HepG2 (cell line): Measurements from ENCODE around the gene GDF9. TPM values are rescaled to one million over a fixed set of nuclear protein-coding genes. Genes with fewer than 3 reads are reported as not detected.

Source experiments
- ATF1 ChIP-seq: IDR thresholded peaks from 2 replicates; pipeline ENCODE4 v1.6.1; 2016; ENCODE audit warnings: mild to moderate bottlenecking, control low read depth
- IRX3 ChIP-seq: sonication (generic); formaldehyde crosslinking; IDR thresholded peaks from 2 replicates; pipeline ENCODE4 v1.8.1; 2023; ENCODE audit warnings: mild to moderate bottlenecking, low read depth, missing genetic modification reagents, borderline replicate concordance
- KDM6A ChIP-seq: IDR thresholded peaks from 2 replicates; pipeline ENCODE4 v1.6.1; 2016; ENCODE audit warnings: low read depth
- KLF6 ChIP-seq: IDR thresholded peaks from 2 replicates; pipeline ENCODE4 v1.8.0; 2016; ENCODE audit warnings: missing biosample characterization, missing genetic modification reagents
- KMT2B ChIP-seq: IDR thresholded peaks from 2 replicates; pipeline ENCODE4 v1.6.1; 2016; ENCODE audit warnings: missing genetic modification reagents, missing compliant biosample characterization
- MEIS2 ChIP-seq: sonication (generic); formaldehyde crosslinking; IDR thresholded peaks from 2 replicates; pipeline ENCODE4 v1.9.0; 2021; ENCODE audit warnings: mild to moderate bottlenecking, missing genetic modification reagents
- RFXAP ChIP-seq: sonication (generic); formaldehyde crosslinking; IDR thresholded peaks from 2 replicates; pipeline ENCODE4 v1.4.0; 2020; ENCODE audit warnings: missing genetic modification reagents, borderline replicate concordance
- SIX1 ChIP-seq: sonication (generic); formaldehyde crosslinking; IDR thresholded peaks from 2 replicates; pipeline ENCODE4 v1.4.0; 2020; ENCODE audit warnings: missing genetic modification reagents, borderline replicate concordance
- SMARCC2 ChIP-seq: fragments of 450-650 bp; IDR thresholded peaks from 2 replicates; pipeline ENCODE4 v1.6.1; 2017; ENCODE audit warnings: antibody characterized with exemption, mild to moderate bottlenecking
- ZBTB3 ChIP-seq: sonication (generic); formaldehyde crosslinking; IDR thresholded peaks from 2 replicates; pipeline ENCODE4 v1.4.0; 2020; ENCODE audit warnings: low read depth, mild to moderate bottlenecking, moderate library complexity, missing genetic modification reagents, borderline replicate concordance
- ZC3H4 ChIP-seq: sonication (generic); formaldehyde crosslinking; IDR thresholded peaks from 2 replicates; pipeline ENCODE4 v1.4.0; 2020; ENCODE audit warnings: missing genetic modification reagents, borderline replicate concordance
- ZFX ChIP-seq: sonication (generic); formaldehyde crosslinking; IDR thresholded peaks from 2 replicates; pipeline ENCODE4 v1.4.0; 2020; ENCODE audit warnings: mild to moderate bottlenecking, low read depth, missing genetic modification reagents, moderate library complexity
- ZMYM4 ChIP-seq: sonication (generic); formaldehyde crosslinking; IDR thresholded peaks from 2 replicates; pipeline ENCODE4 v1.8.1; 2023; ENCODE audit warnings: mild to moderate bottlenecking, missing genetic modification reagents
- ZNF263 ChIP-seq: sonication (generic); formaldehyde crosslinking; IDR thresholded peaks from 2 replicates; pipeline ENCODE4 v1.4.0; 2020; ENCODE audit warnings: missing genetic modification reagents
- ZNF510 ChIP-seq: sonication (generic); formaldehyde crosslinking; IDR thresholded peaks from 2 replicates; pipeline ENCODE4 v1.4.0; 2020; ENCODE audit warnings: low read depth, mild to moderate bottlenecking, missing genetic modification reagents
- ZNF7 ChIP-seq: IDR thresholded peaks from 2 replicates; pipeline ENCODE4 v1.6.1; 2016; ENCODE audit warnings: missing biosample characterization, missing genetic modification reagents
- ZNF776 ChIP-seq: sonication (generic); formaldehyde crosslinking; IDR thresholded peaks from 2 replicates; pipeline ENCODE4 v1.4.0; 2020; ENCODE audit warnings: mild to moderate bottlenecking, missing genetic modification reagents
- ZNF878 ChIP-seq: sonication (generic); formaldehyde crosslinking; IDR thresholded peaks from 2 replicates; pipeline ENCODE4 v1.8.1; 2023; ENCODE audit warnings: mild to moderate bottlenecking, missing genetic modification reagents, moderate library complexity
- polyA plus RNA-seq, 8 experiments: library from polyadenylated mRNA; depleted of rRNA in 3 of 8; stranded (reverse) in 7 of 8; unstranded in 1 of 8; fragments of >200 nt; fragmentation: Illumina TruSeq in 4 of 8; extraction: Trizol in 4 of 8; gene quantifications; 2 replicates each; pipeline versions ENCODE4 v1.2.1 to v1.2.3, GENCODE V29; 2011 to 2016; ENCODE audit warnings: low read depth in 4 of 8, missing spikeins in 1 of 8, mixed read lengths in 1 of 8; ENCODE audit not compliant: insufficient read depth in 1 of 8
- total RNA-seq, 5 experiments: library from RNA; depleted of rRNA; stranded (reverse); fragments of >200 nt; fragmentation: Illumina TruSeq; extraction: Trizol; gene quantifications; 2 replicates each; pipeline ENCODE4 v1.2.3, GENCODE V29; 2016; ENCODE audit warnings: low read depth in 1 of 5
- TF ChIP-seq, protein P1 (sequence below): sonication (generic); formaldehyde crosslinking; IDR thresholded peaks from 2 replicates; pipeline ENCODE4 v1.4.0; 2020; ENCODE audit warnings: missing genetic modification reagents
- TF ChIP-seq, protein P2 (sequence below): sonication (generic); formaldehyde crosslinking; IDR thresholded peaks from 2 replicates; pipeline ENCODE4 v1.4.0; 2020; ENCODE audit warnings: missing genetic modification reagents, borderline replicate concordance

The GDF9 gene
- total and polyA plus RNA-seq, 2 of the 13 experiments (the other 11 are each of a cell fraction or from before 2014, with no cell fraction given) = 0.33 to 0.38 TPM

DNA sequence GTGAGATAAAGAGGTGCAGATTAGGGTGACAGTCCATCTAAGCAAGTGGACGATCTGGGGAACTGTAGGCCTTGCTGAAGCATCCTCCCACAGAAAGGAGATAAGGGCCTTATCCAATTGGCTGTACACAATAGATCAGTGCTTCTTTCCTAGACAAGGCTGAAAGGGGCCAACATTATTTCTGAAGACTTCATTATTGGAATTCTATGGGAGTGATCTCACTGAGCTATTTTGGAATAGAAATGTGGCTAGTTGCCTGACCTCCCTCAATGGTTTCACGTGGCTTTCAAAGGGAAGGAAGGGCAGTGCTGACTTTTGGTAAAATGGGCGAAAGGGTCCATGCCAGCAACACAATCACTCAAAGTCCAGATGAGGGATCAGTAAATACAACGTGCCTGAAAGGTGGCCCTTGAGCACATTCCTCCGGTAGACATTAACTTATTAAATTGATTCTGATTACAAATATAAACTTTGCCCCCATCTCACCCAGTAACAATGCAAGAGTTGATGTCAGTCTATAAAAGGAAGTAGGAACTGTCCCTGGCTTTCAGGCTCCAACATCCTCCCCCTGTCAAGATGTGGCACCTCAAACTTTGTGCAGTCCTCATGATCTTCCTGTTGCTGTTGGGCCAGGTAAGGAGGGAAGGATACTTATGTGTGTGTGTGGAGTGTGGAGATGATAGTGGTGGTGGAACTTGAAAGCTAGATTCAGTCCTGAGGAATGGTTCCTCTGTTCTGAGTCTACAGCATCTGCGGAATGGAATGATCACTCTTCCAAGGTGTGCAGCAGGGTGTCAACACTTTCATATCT is 7.1 kb upstream of the GDF9 start, which contains the start of gene LEAP2 (continued):
- TF ChIP-seq, protein P1, sequence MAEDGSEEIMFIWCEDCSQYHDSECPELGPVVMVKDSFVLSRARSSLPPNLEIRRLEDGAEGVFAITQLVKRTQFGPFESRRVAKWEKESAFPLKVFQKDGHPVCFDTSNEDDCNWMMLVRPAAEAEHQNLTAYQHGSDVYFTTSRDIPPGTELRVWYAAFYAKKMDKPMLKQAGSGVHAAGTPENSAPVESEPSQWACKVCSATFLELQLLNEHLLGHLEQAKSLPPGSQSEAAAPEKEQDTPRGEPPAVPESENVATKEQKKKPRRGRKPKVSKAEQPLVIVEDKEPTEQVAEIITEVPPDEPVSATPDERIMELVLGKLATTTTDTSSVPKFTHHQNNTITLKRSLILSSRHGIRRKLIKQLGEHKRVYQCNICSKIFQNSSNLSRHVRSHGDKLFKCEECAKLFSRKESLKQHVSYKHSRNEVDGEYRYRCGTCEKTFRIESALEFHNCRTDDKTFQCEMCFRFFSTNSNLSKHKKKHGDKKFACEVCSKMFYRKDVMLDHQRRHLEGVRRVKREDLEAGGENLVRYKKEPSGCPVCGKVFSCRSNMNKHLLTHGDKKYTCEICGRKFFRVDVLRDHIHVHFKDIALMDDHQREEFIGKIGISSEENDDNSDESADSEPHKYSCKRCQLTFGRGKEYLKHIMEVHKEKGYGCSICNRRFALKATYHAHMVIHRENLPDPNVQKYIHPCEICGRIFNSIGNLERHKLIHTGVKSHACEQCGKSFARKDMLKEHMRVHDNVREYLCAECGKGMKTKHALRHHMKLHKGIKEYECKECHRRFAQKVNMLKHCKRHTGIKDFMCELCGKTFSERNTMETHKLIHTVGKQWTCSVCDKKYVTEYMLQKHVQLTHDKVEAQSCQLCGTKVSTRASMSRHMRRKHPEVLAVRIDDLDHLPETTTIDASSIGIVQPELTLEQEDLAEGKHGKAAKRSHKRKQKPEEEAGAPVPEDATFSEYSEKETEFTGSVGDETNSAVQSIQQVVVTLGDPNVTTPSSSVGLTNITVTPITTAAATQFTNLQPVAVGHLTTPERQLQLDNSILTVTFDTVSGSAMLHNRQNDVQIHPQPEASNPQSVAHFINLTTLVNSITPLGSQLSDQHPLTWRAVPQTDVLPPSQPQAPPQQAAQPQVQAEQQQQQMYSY (CRISPR knock-in tag) = no peak
- no peak for TF ChIP-seq IRX3 (CRISPR knock-in tag)
- peak; percentile 55; the same call in 1 of the 2 replicates for TF ChIP-seq ZNF510 (CRISPR knock-in tag)
- no peak for TF ChIP-seq ZBTB3 (CRISPR knock-in tag)
- 0 out of 2 replicates have a peak, but pooled peaks have one; percentile 52 for TF ChIP-seq ATF1 (CRISPR knock-in tag)
- peak; percentile 56; the same call in 1 of the 2 replicates for TF ChIP-seq MEIS2 (CRISPR knock-in tag)
- no peak for TF ChIP-seq KLF6 (CRISPR knock-in tag)
- peak; percentile 72; the same call in 1 of the 2 replicates for TF ChIP-seq RFXAP
- TF ChIP-seq SMARCC2 = no peak
- TF ChIP-seq ZNF776 (CRISPR knock-in tag) = 0 out of 2 replicates have a peak, but pooled peaks have one; percentile 41
- TF ChIP-seq ZC3H4 = peak; percentile 19; the same call in 1 of the 2 replicates
- 0 out of 2 replicates have a peak, but pooled peaks have one; percentile 7 for TF ChIP-seq SIX1
- TF ChIP-seq ZNF7 (CRISPR knock-in tag) = no peak
- TF ChIP-seq ZMYM4 (CRISPR knock-in tag) = peak; percentile 62
- peak; percentile 9; the same call in 1 of the 2 replicates for TF ChIP-seq KMT2B (CRISPR knock-in tag)
- peak; percentile 82; the same call in 1 of the 2 replicates for TF ChIP-seq KDM6A (CRISPR knock-in tag)
- TF ChIP-seq ZNF878 (CRISPR knock-in tag) = peak; percentile 44
- TF ChIP-seq, protein P2, sequence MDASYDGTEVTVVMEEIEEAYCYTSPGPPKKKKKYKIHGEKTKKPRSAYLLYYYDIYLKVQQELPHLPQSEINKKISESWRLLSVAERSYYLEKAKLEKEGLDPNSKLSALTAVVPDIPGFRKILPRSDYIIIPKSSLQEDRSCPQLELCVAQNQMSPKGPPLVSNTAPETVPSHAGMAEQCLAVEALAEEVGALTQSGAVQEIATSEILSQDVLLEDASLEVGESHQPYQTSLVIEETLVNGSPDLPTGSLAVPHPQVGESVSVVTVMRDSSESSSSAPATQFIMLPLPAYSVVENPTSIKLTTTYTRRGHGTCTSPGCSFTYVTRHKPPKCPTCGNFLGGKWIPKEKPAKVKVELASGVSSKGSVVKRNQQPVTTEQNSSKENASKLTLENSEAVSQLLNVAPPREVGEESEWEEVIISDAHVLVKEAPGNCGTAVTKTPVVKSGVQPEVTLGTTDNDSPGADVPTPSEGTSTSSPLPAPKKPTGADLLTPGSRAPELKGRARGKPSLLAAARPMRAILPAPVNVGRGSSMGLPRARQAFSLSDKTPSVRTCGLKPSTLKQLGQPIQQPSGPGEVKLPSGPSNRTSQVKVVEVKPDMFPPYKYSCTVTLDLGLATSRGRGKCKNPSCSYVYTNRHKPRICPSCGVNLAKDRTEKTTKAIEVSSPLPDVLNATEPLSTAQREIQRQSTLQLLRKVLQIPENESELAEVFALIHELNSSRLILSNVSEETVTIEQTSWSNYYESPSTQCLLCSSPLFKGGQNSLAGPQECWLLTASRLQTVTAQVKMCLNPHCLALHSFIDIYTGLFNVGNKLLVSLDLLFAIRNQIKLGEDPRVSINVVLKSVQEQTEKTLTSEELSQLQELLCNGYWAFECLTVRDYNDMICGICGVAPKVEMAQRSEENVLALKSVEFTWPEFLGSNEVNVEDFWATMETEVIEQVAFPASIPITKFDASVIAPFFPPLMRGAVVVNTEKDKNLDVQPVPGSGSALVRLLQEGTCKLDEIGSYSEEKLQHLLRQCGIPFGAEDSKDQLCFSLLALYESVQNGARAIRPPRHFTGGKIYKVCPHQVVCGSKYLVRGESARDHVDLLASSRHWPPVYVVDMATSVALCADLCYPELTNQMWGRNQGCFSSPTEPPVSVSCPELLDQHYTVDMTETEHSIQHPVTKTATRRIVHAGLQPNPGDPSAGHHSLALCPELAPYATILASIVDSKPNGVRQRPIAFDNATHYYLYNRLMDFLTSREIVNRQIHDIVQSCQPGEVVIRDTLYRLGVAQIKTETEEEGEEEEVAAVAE (CRISPR knock-in tag) = peak; percentile 31; the same call in 1 of the 2 replicates
- TF ChIP-seq ZNF263 (CRISPR knock-in tag) = peak; percentile 35; the same call in 1 of the 2 replicates
- TF ChIP-seq ZFX = peak; percentile 69
